Keratinocyte (primary cell): ENCODE data around the gene KIF25.

Experiments used
- CTCF ChIP-seq, 3 experiments: IDR thresholded peaks in 1 of 3; conservative IDR thresholded peaks in 1 of 3; optimal IDR thresholded peaks in 1 of 3; 2 replicates in 2 of 3; 3 replicates in 1 of 3; pipeline versions ENCODE3 to v1.5.1; 2011; ENCODE audit warnings: low read length in 3 of 3, mild to moderate bottlenecking in 3 of 3, moderate library complexity in 2 of 3, control low read depth in 1 of 3, inconsistent platforms in 1 of 3; ENCODE audit not compliant: insufficient read depth in 2 of 3; ENCODE audit errors: extremely low read depth in 1 of 3
- EZH2 ChIP-seq: IDR thresholded peaks from one replicate; pipeline ENCODE4 v1.6.1; 2012; ENCODE audit warnings: inconsistent platforms, mild to moderate bottlenecking, low read length, moderate library complexity

- no peak for TF ChIP-seq CTCF (optimal IDR thresholded peaks at IDR 0.05 in 1 of 3, IDR thresholded peaks at IDR 0.05 in 1 of 3, conservative IDR thresholded peaks at IDR 0.05 in 1 of 3; ENCODE audit: extremely low read depth in 1 of 3, insufficient read depth in 2 of 3, low read length in 3 of 3)
- no peak for TF ChIP-seq EZH2
These were observed 3.5 kb downstream of the KIF25 start for GRCh38 chr6:168001029-168001332.
